Measurements from ENCODE around the gene HPX. TPM values are rescaled to one million over a fixed set of nuclear protein-coding genes. Genes with fewer than 3 reads are reported as not detected.
A peak's percentile ranks its signal among the peaks of the same experiment; 100 is the strongest.

Gene HPX
- total RNA-seq, 6 experiments from 2014 or later, result 0.29 to 0.76 (median 0.55) TPM

GRCh38 chr11:6453152-6453551, 12.4 kb upstream of the HPX start:
- Mint-ChIP-seq H3K9me3 (no peaks in the 10 kb centered on the region), H3K27ac (no peak overlapping the region), H3K27me3 (ENCODE audit: insufficient read depth) (no peaks in the 10 kb centered on the region), H3K36me3 (ENCODE audit: low read depth) (peaks cover 9% of the 10 kb centered on the region; the same call in 1 of the 2 replicates), H3K4me3 (no peak overlapping the region), H3K4me1 (ENCODE audit: low read depth) (0 out of 2 replicates have a peak, but pooled peaks cover 6% of the 10 kb centered on the region)
- no peak for TF ChIP-seq CTCF (IDR thresholded peaks at IDR 0.05)
- no peak for DNase-seq

GRCh38 chr11:6452219-6452618, 11.4 kb upstream of the HPX start:
- H3K4me3 Mint-ChIP-seq, result no peak overlapping the region
- DNase-seq, result no peak
- H3K9me3 Mint-ChIP-seq, result no peaks in the 10 kb centered on the region
- H3K27ac Mint-ChIP-seq, result no peak overlapping the region
- 0 out of 2 replicates have a peak, but pooled peaks cover 6% of the 10 kb centered on the region for H3K4me1 Mint-ChIP-seq (ENCODE audit: low read depth)
- peaks cover 9% of the 10 kb centered on the region; the same call in 1 of the 2 replicates for H3K36me3 Mint-ChIP-seq (ENCODE audit: low read depth)
- no peaks in the 10 kb centered on the region for H3K27me3 Mint-ChIP-seq (ENCODE audit: insufficient read depth)
- no peak for TF ChIP-seq CTCF (IDR thresholded peaks at IDR 0.05)

DNA sequence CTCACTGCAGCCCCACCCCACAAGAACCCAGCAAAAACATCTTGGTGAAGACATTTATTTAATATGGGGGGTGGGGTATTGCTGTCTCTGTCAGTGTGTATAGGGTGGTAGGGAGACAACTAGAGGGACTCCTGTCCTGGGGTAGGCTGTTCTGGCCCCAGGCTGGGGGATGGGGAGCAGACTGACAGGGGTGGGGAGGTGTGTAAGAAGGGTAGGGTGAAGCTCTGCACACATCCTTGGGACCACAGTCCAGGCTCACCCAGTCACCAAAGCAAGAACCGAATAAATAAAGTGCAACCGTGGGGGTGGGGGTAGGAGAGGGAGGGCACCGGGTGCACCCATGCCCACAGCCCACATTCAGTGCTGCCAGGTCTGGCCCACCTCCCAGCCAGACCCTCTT, 7.8 kb upstream of the HPX start:
- no peak for TF ChIP-seq CTCF (IDR thresholded peaks at IDR 0.05)
- DNase-seq, result no peak
- Mint-ChIP-seq H3K36me3 (ENCODE audit: low read depth) (peaks cover 6% of the 10 kb centered on the region; the same call in 1 of the 2 replicates), H3K27me3 (ENCODE audit: insufficient read depth) (no peaks in the 10 kb centered on the region), H3K9me3 (no peaks in the 10 kb centered on the region), H3K27ac (no peak overlapping the region), H3K4me1 (ENCODE audit: low read depth) (0 out of 2 replicates have a peak, but pooled peaks cover 6% of the 10 kb centered on the region), H3K4me3 (no peak overlapping the region)

DNA sequence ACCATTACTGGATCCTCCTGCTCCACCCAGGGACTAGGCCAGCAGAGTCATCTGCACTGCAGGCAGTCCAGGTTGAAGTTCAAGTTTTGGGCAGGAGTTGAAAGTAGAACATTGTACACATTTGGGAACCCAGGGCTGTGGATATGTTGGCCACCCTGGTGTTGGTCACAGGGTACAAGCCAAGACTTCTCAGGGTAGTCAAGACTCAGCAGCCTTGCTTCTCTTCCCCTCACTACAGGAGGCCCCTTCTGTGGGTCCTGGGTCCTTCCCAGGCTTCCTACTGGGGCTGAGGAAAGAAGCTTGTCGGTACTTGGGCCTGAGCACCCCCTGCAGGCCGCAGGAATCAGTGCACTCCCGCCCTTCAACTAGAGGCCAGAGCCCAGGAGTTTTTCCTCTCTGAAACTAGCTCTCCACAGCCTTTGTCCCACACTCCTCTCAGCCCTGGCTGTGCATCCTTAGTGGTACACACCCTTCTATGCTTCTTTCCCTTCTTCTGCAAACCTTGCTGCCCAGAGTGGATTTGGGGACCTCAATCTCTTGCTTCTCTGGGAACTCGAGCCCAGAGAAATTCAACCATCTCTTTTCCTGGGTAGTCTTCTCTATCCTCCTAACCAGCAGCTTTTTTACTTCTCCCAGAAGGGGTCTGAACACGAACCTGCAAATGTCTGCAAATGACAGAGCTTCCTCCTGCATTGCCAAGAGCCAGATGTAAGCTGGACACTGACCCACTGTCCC, 2.6 kb upstream of the HPX start:
- peak; percentile 38 for DNase-seq
- no peak overlapping the region for H3K4me3 Mint-ChIP-seq
- TF ChIP-seq CTCF (IDR thresholded peaks at IDR 0.05), result peak; percentile 88
- H3K27ac Mint-ChIP-seq, result no peak overlapping the region
- no peaks in the 10 kb centered on the region for H3K27me3 Mint-ChIP-seq (ENCODE audit: insufficient read depth)
- H3K9me3 Mint-ChIP-seq, result no peaks in the 10 kb centered on the region
- no peaks in the 10 kb centered on the region for H3K36me3 Mint-ChIP-seq (ENCODE audit: low read depth)
- no peaks in the 10 kb centered on the region for H3K4me1 Mint-ChIP-seq (ENCODE audit: low read depth)

DNA sequence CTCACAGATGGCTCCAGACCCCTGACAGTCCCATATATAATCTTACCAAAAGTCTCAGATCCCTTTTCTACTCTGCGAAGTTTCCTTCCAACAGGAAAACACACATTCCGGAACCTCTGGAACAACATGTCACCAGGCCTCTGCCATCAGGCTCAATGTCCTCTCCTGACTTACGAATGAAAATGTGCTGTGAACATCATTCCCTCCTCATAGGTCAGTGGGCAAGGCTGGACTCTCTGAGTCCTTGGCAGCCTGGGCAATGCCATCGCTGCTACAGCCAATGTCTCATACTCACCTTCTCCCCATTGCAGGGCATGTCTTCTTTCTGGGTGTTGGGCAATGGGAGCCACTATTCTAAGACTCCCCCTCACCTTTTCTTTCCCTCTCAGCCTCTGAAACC, 1.7 kb upstream of the HPX start:
- no peak for TF ChIP-seq CTCF (IDR thresholded peaks at IDR 0.05)
- no peaks in the 10 kb centered on the region for H3K27me3 Mint-ChIP-seq (ENCODE audit: insufficient read depth)
- H3K4me1 Mint-ChIP-seq (ENCODE audit: low read depth), result no peaks in the 10 kb centered on the region
- no peak for DNase-seq
- no peak overlapping the region for H3K27ac Mint-ChIP-seq
- no peak overlapping the region for H3K4me3 Mint-ChIP-seq
- no peaks in the 10 kb centered on the region for H3K9me3 Mint-ChIP-seq
- H3K36me3 Mint-ChIP-seq (ENCODE audit: low read depth), result no peaks in the 10 kb centered on the region
